Measurements from ENCODE around the gene UBR1. TPM values are rescaled to one million over a fixed set of nuclear protein-coding genes. Genes with fewer than 3 reads are reported as not detected.

UBR1 gene
- total RNA-seq, 1 experiment from 2014 or later, result 22.3 TPM

DNA sequence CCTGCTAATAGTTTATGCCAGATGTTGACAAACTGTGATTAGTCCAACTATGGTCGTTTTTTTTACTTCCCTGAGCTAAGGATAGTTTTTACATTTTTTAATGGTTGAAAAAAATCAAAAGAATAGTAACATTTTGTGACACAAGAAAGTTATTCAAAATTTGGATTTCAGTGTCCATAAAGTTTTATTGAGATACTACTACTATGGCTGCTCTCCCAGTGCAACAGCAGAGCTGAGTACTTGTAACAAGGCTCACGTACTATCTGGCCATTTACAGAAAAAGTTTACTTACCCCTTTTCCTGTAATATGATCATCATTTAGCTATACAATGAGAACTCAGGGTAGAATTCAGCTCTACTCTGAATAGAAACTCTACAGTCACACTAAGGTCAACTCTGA is 16.0 kb upstream of the UBR1 start:
- Histone ChIP-seq H3K4me1 (peaks cover 12% of the 10 kb centered on the region; the same call in 1 of the 2 replicates), H3K4me3 (ENCODE audit: low read depth, low read length) (no peak overlapping the region), H3K36me3 (ENCODE audit: control insufficient read depth, insufficient read depth, low read length) (no peaks in the 10 kb centered on the region), H3K27me3 (replicated peaks; ENCODE audit: control insufficient read depth, insufficient read depth, low read length) (no peaks in the 10 kb centered on the region), H3K9me3 (no peaks in the 10 kb centered on the region)
- H3K9me3 Mint-ChIP-seq (ENCODE audit: unreplicated experiment), result no peaks in the 10 kb centered on the region
- peaks cover 17% of the 10 kb centered on the region for H3K4me1 Mint-ChIP-seq (ENCODE audit: low read depth, unreplicated experiment)
- BruUV-seq (replicated peaks), result no TSS peak
- H3K4me3 Mint-ChIP-seq (ENCODE audit: unreplicated experiment), result peak overlapping the region; percentile 73
- no peak overlapping the region for H3K27ac Mint-ChIP-seq (ENCODE audit: unreplicated experiment)
- H3K36me3 Mint-ChIP-seq (ENCODE audit: insufficient read depth, unreplicated experiment), result no peaks in the 10 kb centered on the region
- ChIA-PET CTCF (no interaction called here), POLR2A (no interaction called here)
- intact Hi-C loops (cut with micrococcal nuclease; ENCODE audit: unreplicated experiment), result loop anchor here (2.0 kb wide), 1 partner anchor 15 kb away; the partner anchor contains the start of gene UBR1
- no peak for DNase-seq
- TF ChIP-seq, protein P1, sequence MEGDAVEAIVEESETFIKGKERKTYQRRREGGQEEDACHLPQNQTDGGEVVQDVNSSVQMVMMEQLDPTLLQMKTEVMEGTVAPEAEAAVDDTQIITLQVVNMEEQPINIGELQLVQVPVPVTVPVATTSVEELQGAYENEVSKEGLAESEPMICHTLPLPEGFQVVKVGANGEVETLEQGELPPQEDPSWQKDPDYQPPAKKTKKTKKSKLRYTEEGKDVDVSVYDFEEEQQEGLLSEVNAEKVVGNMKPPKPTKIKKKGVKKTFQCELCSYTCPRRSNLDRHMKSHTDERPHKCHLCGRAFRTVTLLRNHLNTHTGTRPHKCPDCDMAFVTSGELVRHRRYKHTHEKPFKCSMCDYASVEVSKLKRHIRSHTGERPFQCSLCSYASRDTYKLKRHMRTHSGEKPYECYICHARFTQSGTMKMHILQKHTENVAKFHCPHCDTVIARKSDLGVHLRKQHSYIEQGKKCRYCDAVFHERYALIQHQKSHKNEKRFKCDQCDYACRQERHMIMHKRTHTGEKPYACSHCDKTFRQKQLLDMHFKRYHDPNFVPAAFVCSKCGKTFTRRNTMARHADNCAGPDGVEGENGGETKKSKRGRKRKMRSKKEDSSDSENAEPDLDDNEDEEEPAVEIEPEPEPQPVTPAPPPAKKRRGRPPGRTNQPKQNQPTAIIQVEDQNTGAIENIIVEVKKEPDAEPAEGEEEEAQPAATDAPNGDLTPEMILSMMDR (IDR thresholded peaks at IDR 0.05; ENCODE audit: insufficient read depth in 1 of 2, low read depth in 1 of 2, low read length in 1 of 2, severe bottlenecking in 1 of 2, unreplicated experiment in 1 of 2), result no peak
- H3K27me3 Mint-ChIP-seq (ENCODE audit: insufficient read depth, unreplicated experiment), result peaks cover 3% of the 10 kb centered on the region

DNA sequence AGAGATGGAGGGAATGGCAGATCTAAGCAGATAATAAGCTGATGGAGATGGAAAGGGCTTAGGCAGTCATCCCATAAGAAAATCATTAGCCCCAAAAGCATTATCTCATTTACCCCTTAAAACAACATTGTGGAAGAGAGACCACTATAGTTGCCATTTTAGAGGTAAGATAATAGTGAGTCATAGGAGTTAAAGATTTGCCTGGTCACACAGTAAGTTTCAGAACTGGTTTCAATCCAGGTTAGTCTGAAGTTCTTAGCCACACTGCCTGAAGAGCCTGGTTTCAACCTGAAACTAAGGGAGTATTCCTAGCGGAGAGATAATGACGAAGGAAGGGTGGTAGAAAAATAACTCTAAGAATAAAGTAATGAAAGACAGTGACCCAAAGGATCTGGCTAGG is 13.0 kb upstream of the UBR1 start:
- intact Hi-C loops (cut with micrococcal nuclease; ENCODE audit: unreplicated experiment), result no loop called here
- BruUV-seq (replicated peaks), result no TSS peak
- H3K27me3 ChIP-seq (replicated peaks; ENCODE audit: control insufficient read depth, insufficient read depth, low read length), result no peaks in the 10 kb centered on the region
- Mint-ChIP-seq H3K36me3 (ENCODE audit: insufficient read depth, unreplicated experiment) (no peaks in the 10 kb centered on the region), H3K4me1 (ENCODE audit: low read depth, unreplicated experiment) (peaks cover 7% of the 10 kb centered on the region), H3K27me3 (ENCODE audit: insufficient read depth, unreplicated experiment) (peaks cover 3% of the 10 kb centered on the region), H3K9me3 (ENCODE audit: unreplicated experiment) (no peaks in the 10 kb centered on the region), H3K27ac (ENCODE audit: unreplicated experiment) (no peak overlapping the region), H3K4me3 (ENCODE audit: unreplicated experiment) (no peak overlapping the region)
- no peak for DNase-seq
- no peaks in the 10 kb centered on the region for H3K9me3 ChIP-seq
- CTCF ChIA-PET, result no interaction called here
- TF ChIP-seq, protein P1 (IDR thresholded peaks at IDR 0.05; ENCODE audit: insufficient read depth in 1 of 2, low read depth in 1 of 2, low read length in 1 of 2, severe bottlenecking in 1 of 2, unreplicated experiment in 1 of 2), result no peak
- no peaks in the 10 kb centered on the region for H3K36me3 ChIP-seq (ENCODE audit: control insufficient read depth, insufficient read depth, low read length)
- H3K4me3 ChIP-seq (ENCODE audit: low read depth, low read length), result no peak overlapping the region
- no peaks in the 10 kb centered on the region for H3K4me1 ChIP-seq
- POLR2A ChIA-PET, result no interaction called here

GRCh38 chr15:43118286-43118685 is 12.4 kb upstream of the UBR1 start:
- no peak overlapping the region for H3K4me3 Mint-ChIP-seq (ENCODE audit: unreplicated experiment)
- intact Hi-C loops (cut with micrococcal nuclease; ENCODE audit: unreplicated experiment), result no loop called here
- Histone ChIP-seq H3K36me3 (ENCODE audit: control insufficient read depth, insufficient read depth, low read length) (no peaks in the 10 kb centered on the region), H3K4me1 (no peaks in the 10 kb centered on the region), H3K27me3 (replicated peaks; ENCODE audit: control insufficient read depth, insufficient read depth, low read length) (no peaks in the 10 kb centered on the region), H3K4me3 (ENCODE audit: low read depth, low read length) (no peak overlapping the region), H3K9me3 (no peaks in the 10 kb centered on the region)
- DNase-seq, result no peak
- TF ChIP-seq, protein P1 (IDR thresholded peaks at IDR 0.05; ENCODE audit: insufficient read depth in 1 of 2, low read depth in 1 of 2, low read length in 1 of 2, severe bottlenecking in 1 of 2, unreplicated experiment in 1 of 2), result no peak
- H3K36me3 Mint-ChIP-seq (ENCODE audit: insufficient read depth, unreplicated experiment), result no peaks in the 10 kb centered on the region
- BruUV-seq (replicated peaks), result no TSS peak
- ChIA-PET POLR2A (no interaction called here), CTCF (no interaction called here)
- no peak overlapping the region for H3K27ac Mint-ChIP-seq (ENCODE audit: unreplicated experiment)
- H3K27me3 Mint-ChIP-seq (ENCODE audit: insufficient read depth, unreplicated experiment), result peaks cover 3% of the 10 kb centered on the region
- no peaks in the 10 kb centered on the region for H3K9me3 Mint-ChIP-seq (ENCODE audit: unreplicated experiment)
- peaks cover 3% of the 10 kb centered on the region for H3K4me1 Mint-ChIP-seq (ENCODE audit: low read depth, unreplicated experiment)
